SU-DHL-6 (cell line): ENCODE data around the gene TANC1.

Source experiments
- H2AFZ ChIP-seq: fragments of 200-600 bp; sonication (generic); 2 replicates; pipeline ENCODE4 v1.6.1; 2014; ENCODE audit warnings: low read depth, mild to moderate bottlenecking, moderate library complexity, mixed read lengths, antibody characterized with exemption, low read length; ENCODE audit not compliant: severe bottlenecking
- H3F3A ChIP-seq: fragments of 200-600 bp; shearing (Covaris generic); 2 replicates; pipeline ENCODE4 v1.6.0; 2016; ENCODE audit warnings: antibody characterized with exemption, mild to moderate bottlenecking; ENCODE audit not compliant: insufficient read depth
- H3K27ac ChIP-seq: fragments of 200-600 bp; sonication (generic); 2 replicates; pipeline ENCODE4 v1.5.1; 2016; ENCODE audit warnings: low read depth, mild to moderate bottlenecking, low read length, moderate library complexity, mixed read lengths
- H3K27me3 ChIP-seq: fragments of 200-600 bp; sonication (generic), shearing (Covaris generic); 2 replicates; pipeline ENCODE4 v1.6.0; 2014; ENCODE audit warnings: mild to moderate bottlenecking, low read length
- H3K36me3 ChIP-seq: fragments of 200-600 bp; sonication (generic); 2 replicates; pipeline ENCODE4 v1.6.1; 2014; ENCODE audit warnings: mild to moderate bottlenecking, low read length, mixed read lengths
- H3K4me2 ChIP-seq: fragments of 300-600, 200-600 bp; shearing (Covaris generic), sonication (generic); 2 replicates; pipeline ENCODE4 v1.6.0; 2014; ENCODE audit warnings: low read length, low read depth, mild to moderate bottlenecking; ENCODE audit not compliant: poor library complexity, severe bottlenecking
- H3K4me3 ChIP-seq: fragments of 200-600 bp; sonication (generic); 2 replicates; pipeline ENCODE4 v1.5.1; 2014; ENCODE audit warnings: antibody characterized with exemption, low read length, mild to moderate bottlenecking, mixed read lengths; ENCODE audit not compliant: insufficient read depth, poor library complexity, severe bottlenecking
- H3K79me2 ChIP-seq: fragments of 200-600 bp; sonication (generic); 2 replicates; pipeline ENCODE4 v1.6.1; 2014; ENCODE audit warnings: mild to moderate bottlenecking, low read length, moderate library complexity; ENCODE audit not compliant: insufficient read depth
- H3K9ac ChIP-seq: fragments of 200-600 bp; sonication (generic); 2 replicates; pipeline ENCODE4 v1.7.0; 2014; ENCODE audit warnings: mild to moderate bottlenecking, low read length
- H3K9me2 ChIP-seq: fragments of 200-600 bp; sonication (generic); replicated peaks from 2 replicates; pipeline ENCODE4 v1.6.1; 2014; ENCODE audit warnings: low read length; ENCODE audit not compliant: insufficient read depth
- H3K9me3 ChIP-seq: fragments of 200-600 bp; sonication (generic); 2 replicates; pipeline ENCODE4 v1.6.1; 2014; ENCODE audit warnings: low read length, mixed read lengths; ENCODE audit not compliant: insufficient read depth
- H4K20me1 ChIP-seq: fragments of 200-600 bp; sonication (generic); 2 replicates; pipeline ENCODE4 v1.6.1; 2014; ENCODE audit warnings: low read depth, mild to moderate bottlenecking, antibody characterized with exemption, low read length, moderate library complexity, mixed read lengths
- CTCF ChIP-seq: fragments of 200-600 bp; sonication (generic); IDR thresholded peaks from one replicate; pipeline ENCODE4 v1.5.1; 2017; ENCODE audit warnings: antibody characterized with exemption, mild to moderate bottlenecking, low read length, moderate library complexity; ENCODE audit not compliant: insufficient read depth, poor library complexity, severe bottlenecking
- EZH2phosphoT487 ChIP-seq: fragments of 200-600 bp; sonication (generic), shearing (Covaris generic); conservative IDR thresholded peaks from 2 replicates; pipeline ENCODE4 v1.6.1; 2018; ENCODE audit warnings: mild to moderate bottlenecking, antibody characterized with exemption, low read length, moderate library complexity, mixed read lengths

The TANC1 gene

GRCh38 chr2:159131267-159131913, 162.9 kb downstream of the TANC1 start:
- Histone ChIP-seq H3K36me3 (no peaks in the 10 kb centered on the region), H3K79me2 (no peaks in the 10 kb centered on the region), H3K4me3 (no peak overlapping the region), H3K27ac (no peak overlapping the region), H3K4me2 (no peak overlapping the region), H4K20me1 (no peaks in the 10 kb centered on the region), H3K9me3 (no peaks in the 10 kb centered on the region), H3K9ac (no peak overlapping the region), H3K9me2 (no peaks in the 10 kb centered on the region), H3F3A (no peaks in the 10 kb centered on the region), H3K27me3 (no peaks in the 10 kb centered on the region), H2AFZ (no peak overlapping the region)
- TF ChIP-seq CTCF (no peak), EZH2phosphoT487 (no peak)

GRCh38 chr2:159131914-159132281, 163.5 kb downstream of the TANC1 start:
- no peak overlapping the region for H3K4me3 ChIP-seq
- H3K9me2 ChIP-seq = no peaks in the 10 kb centered on the region
- no peaks in the 10 kb centered on the region for H4K20me1 ChIP-seq
- H3K36me3 ChIP-seq = no peaks in the 10 kb centered on the region
- H3K9ac ChIP-seq = no peak overlapping the region
- no peak overlapping the region for H3K4me2 ChIP-seq
- no peaks in the 10 kb centered on the region for H3F3A ChIP-seq
- no peak overlapping the region for H2AFZ ChIP-seq
- TF ChIP-seq EZH2phosphoT487 = no peak
- no peak for TF ChIP-seq CTCF
- H3K27me3 ChIP-seq = no peaks in the 10 kb centered on the region
- no peak overlapping the region for H3K27ac ChIP-seq
- H3K9me3 ChIP-seq = no peaks in the 10 kb centered on the region
- no peaks in the 10 kb centered on the region for H3K79me2 ChIP-seq

- H3K4me2 ChIP-seq = no peak overlapping the region
- H3K27ac ChIP-seq = no peak overlapping the region
- H2AFZ ChIP-seq = no peak overlapping the region
- TF ChIP-seq EZH2phosphoT487 (no peak), CTCF (no peak)
- no peak overlapping the region for H3K4me3 ChIP-seq
- no peak overlapping the region for H3K9ac ChIP-seq
- H3F3A ChIP-seq = no peaks in the 10 kb centered on the region
- no peaks in the 10 kb centered on the region for H3K36me3 ChIP-seq
- H3K9me3 ChIP-seq = no peaks in the 10 kb centered on the region
- H3K79me2 ChIP-seq = no peaks in the 10 kb centered on the region
- H3K9me2 ChIP-seq = no peaks in the 10 kb centered on the region
- no peaks in the 10 kb centered on the region for H4K20me1 ChIP-seq
- no peaks in the 10 kb centered on the region for H3K27me3 ChIP-seq
These were observed 165.4 kb downstream of the TANC1 start for GRCh38 chr2:159133797-159134196.

- Histone ChIP-seq H3K9me2 (no peaks in the 10 kb centered on the region), H3F3A (no peaks in the 10 kb centered on the region), H3K9me3 (no peaks in the 10 kb centered on the region), H2AFZ (no peak overlapping the region), H3K79me2 (no peaks in the 10 kb centered on the region), H4K20me1 (no peaks in the 10 kb centered on the region), H3K4me3 (no peak overlapping the region), H3K36me3 (no peaks in the 10 kb centered on the region), H3K27me3 (no peaks in the 10 kb centered on the region), H3K9ac (no peak overlapping the region), H3K4me2 (no peak overlapping the region), H3K27ac (no peak overlapping the region)
- TF ChIP-seq CTCF (no peak), EZH2phosphoT487 (no peak)
These were observed 166.5 kb downstream of the TANC1 start for GRCh38 chr2:159134979-159135378.
